GM18507 (cell line): ENCODE measurements around the gene CAMK1D.
"Not testable (repeated sequence)": the region's sequence is repeated elsewhere in the genome, so short reads cannot be mapped to it uniquely, and the experiment has no call there.

Source experiments
- DNase-seq: peaks from one replicate; pipeline ENCODE4 v3.0.0; 2011; ENCODE audit warnings: low read depth; ENCODE audit not compliant: insufficient read length; ENCODE audit errors: extremely low spot score
- FAIRE-seq: peaks from 2 replicates; lab custom pipeline; 2011; peaks lifted over from hg19 to GRCh38; lab: Jason Lieb, UNC

CAMK1D gene

GRCh38 chr10:12480440-12480839 lies 131.1 kb downstream of the CAMK1D start:
- no peak for DNase-seq
- no peak for FAIRE-seq

GRCh38 chr10:12481924-12482323 lies 132.6 kb downstream of the CAMK1D start:
- no peak for FAIRE-seq
- DNase-seq, result no peak

- no peak for FAIRE-seq
- no peak for DNase-seq
These were observed 133.2 kb downstream of the CAMK1D start for GRCh38 chr10:12482587-12482986.

GRCh38 chr10:12484002-12484918 lies 134.9 kb downstream of the CAMK1D start:
- DNase-seq, result peak; percentile 25
- no peak for FAIRE-seq

- DNase-seq, result peak; percentile 46
- peak; percentile 76 for FAIRE-seq
These were observed 135.8 kb downstream of the CAMK1D start for GRCh38 chr10:12484941-12485805.

- DNase-seq, result no peak
- no peak for FAIRE-seq
These were observed 138.0 kb downstream of the CAMK1D start for GRCh38 chr10:12487366-12487765.

- FAIRE-seq (no peak), DNase-seq (no peak)
These were observed 139.3 kb downstream of the CAMK1D start for GRCh38 chr10:12488626-12489025.

GRCh38 chr10:12489357-12489756 lies 140.0 kb downstream of the CAMK1D start:
- DNase-seq (no peak), FAIRE-seq (no peak)

GRCh38 chr10:12489806-12490205 lies 140.5 kb downstream of the CAMK1D start:
- FAIRE-seq (no peak), DNase-seq (no peak)

GRCh38 chr10:12490963-12491362 lies 141.6 kb downstream of the CAMK1D start:
- DNase-seq (no peak), FAIRE-seq (no peak)

- DNase-seq (no peak), FAIRE-seq (no peak)
These were observed 142.1 kb downstream of the CAMK1D start for GRCh38 chr10:12491491-12491890.

- DNase-seq, result no peak
- FAIRE-seq, result no peak
These were observed 142.7 kb downstream of the CAMK1D start for GRCh38 chr10:12492016-12492415.

GRCh38 chr10:12497046-12497445 lies 147.7 kb downstream of the CAMK1D start:
- DNase-seq, FAIRE-seq: not testable (repeated sequence)

GRCh38 chr10:12499076-12499986 lies 150.0 kb downstream of the CAMK1D start:
- FAIRE-seq, result no peak
- DNase-seq, result no peak

- no peak for DNase-seq
- FAIRE-seq, result no peak
These were observed 151.3 kb downstream of the CAMK1D start for GRCh38 chr10:12500381-12501303.

GRCh38 chr10:12501324-12501723 lies 152.0 kb downstream of the CAMK1D start:
- no peak for DNase-seq
- no peak for FAIRE-seq

GRCh38 chr10:12501841-12502525 lies 152.6 kb downstream of the CAMK1D start:
- DNase-seq, result no peak
- no peak for FAIRE-seq
